K562 (cell line): ENCODE data around the gene SYTL2. TPM values are rescaled to one million over a fixed set of nuclear protein-coding genes. Genes with fewer than 3 reads are reported as not detected.

ENCODE experiments used
- ATAC-seq: fragments of 200-7000 bp; cut with Tn5 transposase; 3 replicates; pipeline ENCODE4 v1.9.1; 2020; ENCODE audit warnings: moderate library complexity
- BruUV-seq: library from RNA; stranded (reverse); fragments of 400-500 nt; replicated peaks from 2 replicates; lab custom pipeline; 2021; lab: Mats Ljungman, UMichigan
- CTCF ChIA-PET: fragments of 300-600 bp; formaldehyde crosslinking; extraction: SDS; loops from one replicate; lab custom pipeline; 2021; ENCODE audit warnings: low intra/inter-chr PET ratio; lab: Yijun Ruan, JAX
- POLR2A ChIA-PET: fragments of 300-600, 350-650 bp; sonication (Branson Sonifier 250); formaldehyde crosslinking; extraction: SDS; loops from one replicate; lab custom pipeline; 2021; ENCODE audit warnings: antibody characterized with exemption, inconsistent platforms; lab: Yijun Ruan, JAX
- DNase-seq, 4 experiments: peaks; one replicate each; pipeline versions ENCODE4 v3.0.0 to v3.0.0-alpha.2; 2011 to 2018; ENCODE audit warnings: low spot score in 3 of 4, mixed read lengths in 3 of 4; ENCODE audit errors: extremely low read depth in 1 of 4
- FAIRE-seq: peaks from 2 replicates; lab custom pipeline; 2011; peaks lifted over from hg19 to GRCh38; lab: Jason Lieb, UNC
- H2AFZ ChIP-seq: 2 replicates; pipeline ENCODE4 v1.6.0; 2011; ENCODE audit warnings: low read depth, low read length, control low read depth, inconsistent platforms
- H3K27ac ChIP-seq: fragments of 200-600 bp; 3 replicates; pipeline ENCODE4 v1.8.0; 2011; ENCODE audit warnings: low read depth, mild to moderate bottlenecking, control low read depth, inconsistent platforms, low read length, moderate library complexity, mixed read lengths; ENCODE audit errors: extremely low read depth
- H3K27me3 ChIP-seq, 2 experiments: fragments of 300-600 bp in 1 of 2; 2 replicates in 1 of 2; 3 replicates in 1 of 2; pipeline versions ENCODE4 v1.6.0 to v1.8.0; 2011; ENCODE audit warnings: inconsistent platforms in 2 of 2, low read length in 2 of 2, mild to moderate bottlenecking in 1 of 2, mixed read lengths in 1 of 2, moderate library complexity in 1 of 2; ENCODE audit not compliant: control insufficient read depth in 2 of 2, insufficient read depth in 2 of 2
- H3K36me3 ChIP-seq: fragments of 300-600 bp; 3 replicates; pipeline ENCODE4 v1.8.0; 2011; ENCODE audit warnings: mild to moderate bottlenecking, low read length, inconsistent platforms; ENCODE audit not compliant: control insufficient read depth, insufficient read depth
- H3K4me1 ChIP-seq, 2 experiments: fragments of 200-600 bp in 1 of 2; replicated peaks in 1 of 2; 2 replicates in 1 of 2; 3 replicates in 1 of 2; pipeline versions ENCODE4 v1.5.1 to v1.8.0; 2011; ENCODE audit warnings: inconsistent platforms in 2 of 2, low read length in 2 of 2, mild to moderate bottlenecking in 1 of 2, mixed read lengths in 1 of 2, moderate library complexity in 1 of 2; ENCODE audit not compliant: control insufficient read depth in 2 of 2, insufficient read depth in 2 of 2
- H3K4me2 ChIP-seq: 2 replicates; pipeline ENCODE4 v1.6.1; 2011; ENCODE audit warnings: low read length, control low read depth, inconsistent platforms, mixed read lengths; ENCODE audit not compliant: insufficient read depth
- H3K4me3 ChIP-seq: fragments of 200-600 bp; sonication (generic), shearing (Covaris generic); 2 replicates; pipeline ENCODE4 v1.5.1; 2016; ENCODE audit warnings: control low read depth, inconsistent platforms
- H3K79me2 ChIP-seq: fragments of 200-600 bp; 3 replicates; pipeline ENCODE4 v1.8.0; 2011; ENCODE audit warnings: low read length, inconsistent platforms; ENCODE audit not compliant: control insufficient read depth, insufficient read depth
- H3K9ac ChIP-seq, 2 experiments: 2 replicates each; pipeline versions ENCODE4 v1.6.0 to v1.6.1; 2011; ENCODE audit warnings: low read depth in 2 of 2, low read length in 2 of 2, control low read depth in 1 of 2, inconsistent platforms in 1 of 2, mild to moderate bottlenecking in 1 of 2, mixed read lengths in 1 of 2; ENCODE audit not compliant: insufficient read depth in 1 of 2
- H3K9me1 ChIP-seq: one replicate; pipeline ENCODE4 v1.6.0; 2011; ENCODE audit warnings: inconsistent platforms, mild to moderate bottlenecking, low read length, moderate library complexity; ENCODE audit not compliant: control insufficient read depth, insufficient read depth
- H3K9me3 ChIP-seq: replicated peaks from 2 replicates; pipeline ENCODE4 v1.5.1; 2011; ENCODE audit warnings: low read depth, low read length, inconsistent platforms; ENCODE audit not compliant: control insufficient read depth, insufficient read depth
- H4K20me1 ChIP-seq: replicated peaks from 2 replicates; pipeline ENCODE4 v1.6.1; 2011; ENCODE audit warnings: low read length, inconsistent platforms, mixed read lengths; ENCODE audit not compliant: control insufficient read depth, insufficient read depth
- ARHGAP35 ChIP-seq: fragments of 450-650 bp; IDR thresholded peaks from 2 replicates; pipeline ENCODE4 v1.6.1; 2018; ENCODE audit not compliant: partially characterized antibody
- BCOR ChIP-seq: fragments of 450-650 bp; IDR thresholded peaks from 2 replicates; pipeline ENCODE4 v1.6.1; 2016
- CC2D1A ChIP-seq: fragments of 450-650 bp; IDR thresholded peaks from 2 replicates; pipeline ENCODE4 v1.6.1; 2017; ENCODE audit warnings: mild to moderate bottlenecking
- KDM4B ChIP-seq, 2 experiments: fragments of 450-650 bp in 1 of 2; sonication (generic) in 1 of 2; IDR thresholded peaks; 2 replicates each; pipeline ENCODE4 v1.6.1; 2016 to 2017; ENCODE audit warnings: borderline replicate concordance in 2 of 2, antibody characterized with exemption in 1 of 2, low read depth in 1 of 2, mild to moderate bottlenecking in 1 of 2
- MEIS2 ChIP-seq: fragments of 450-650 bp; IDR thresholded peaks from 2 replicates; pipeline ENCODE4 v1.6.1; 2014; ENCODE audit warnings: mild to moderate bottlenecking; ENCODE audit not compliant: partially characterized antibody
- SRSF9 ChIP-seq: fragments of 200-400 bp; formaldehyde crosslinking; IDR thresholded peaks from 2 replicates; pipeline ENCODE4 v1.6.1; 2017; ENCODE audit warnings: low read depth, low read length, borderline replicate concordance
- ZNF3 ChIP-seq: fragments of 250-450 bp; sonication (Bioruptor Pico); IDR thresholded peaks from 2 replicates; pipeline ENCODE4 v1.5.0; 2021; ENCODE audit warnings: mild to moderate bottlenecking, moderate library complexity
- WGBS: fragments of 100-300 bp; shearing (Covaris generic); methylation state at CpG from one replicate; pipeline ENCODE4 v1.1.6; 2016; ENCODE audit warnings: low coverage, mixed read lengths; ENCODE audit not compliant: insufficient coverage; ENCODE audit errors: missing lambda C conversion rate; 5-methylcytosine and 5-hydroxymethylcytosine counted together
- in situ Hi-C: fragments of 300-500 bp; cut with MboI; formaldehyde crosslinking; loops from 4 replicates; pipeline ENCODE4 v1.15.0; 2018; ENCODE audit warnings: inconsistent platforms, mixed read lengths
- intact Hi-C: fragments of 100-400 bp; cut with micrococcal nuclease; formaldehyde crosslinking; loops from 2 replicates; pipeline ENCODE4 v1.14.2; 2022
- polyA plus RNA-seq, 8 experiments: library from polyadenylated mRNA; depleted of rRNA in 4 of 8; stranded (reverse) in 5 of 8; unstranded in 3 of 8; fragments of >200 nt; fragmentation: Nextera tagmentation in 2 of 8; fragmentation: Illumina TruSeq in 1 of 8; extraction: Ambion mirVana in 2 of 8; extraction: Trizol in 1 of 8; gene quantifications; 2 replicates each; pipeline versions ENCODE4 v1.2.1 to v1.2.3, GENCODE V29; 2011 to 2014; ENCODE audit warnings: inconsistent platforms in 1 of 8, missing spikeins in 1 of 8
- total RNA-seq, 7 experiments: library from RNA; depleted of rRNA in 6 of 7; stranded (reverse); fragments of >200 nt in 6 of 7; fragmentation: Illumina TruSeq in 2 of 7; extraction: Trizol in 2 of 7; gene quantifications; 2 replicates each; pipeline versions ENCODE4 v1.2.1 to v1.2.3, GENCODE V29; 2011 to 2021; ENCODE audit warnings: low replicate concordance in 1 of 7
- TF ChIP-seq, protein P1 (sequence below): fragments of 250-450 bp; sonication (Bioruptor Pico); IDR thresholded peaks from 2 replicates; pipeline ENCODE4 v1.8.0; 2022; ENCODE audit warnings: moderate library complexity, mild to moderate bottlenecking, inconsistent platforms
- TF ChIP-seq, protein P2 (sequence below): sonication (generic); formaldehyde crosslinking; IDR thresholded peaks from 2 replicates; pipeline ENCODE4 v1.8.0; 2023; ENCODE audit warnings: mild to moderate bottlenecking, missing genetic modification reagents
- TF ChIP-seq, protein P3 (sequence below): fragments of 450-650 bp; IDR thresholded peaks from 2 replicates; pipeline ENCODE4 v1.6.1; 2018; ENCODE audit not compliant: partially characterized antibody

The SYTL2 gene
- total and polyA plus RNA-seq, 9 of the 15 experiments (the other 6 are each of a cell fraction or from before 2014, with no cell fraction given), result 0.05 to 0.57 (median 0.35) TPM

DNA sequence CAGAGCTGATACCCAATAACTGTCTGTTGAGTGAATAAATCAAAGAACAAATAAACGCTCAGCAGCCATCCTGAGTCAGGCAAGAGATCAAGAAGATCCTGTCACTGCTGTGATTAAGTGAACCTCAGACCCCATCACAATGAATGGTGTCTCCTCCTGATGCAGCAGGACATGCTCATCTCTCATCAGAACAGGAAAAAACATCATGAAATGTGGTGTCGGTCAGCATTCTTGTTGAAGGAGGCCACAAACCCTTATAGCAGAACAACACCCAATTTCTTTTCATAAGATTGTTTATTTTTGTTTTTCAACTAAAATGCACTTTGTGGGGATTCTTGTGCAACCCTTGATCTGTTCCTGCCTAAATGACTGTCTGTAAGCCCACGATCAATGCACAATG is 60.3 kb downstream of the SYTL2 start:
- in situ Hi-C loops, result no loop called here
- no peak overlapping the region for H3K27ac ChIP-seq
- TF ChIP-seq, protein P1, sequence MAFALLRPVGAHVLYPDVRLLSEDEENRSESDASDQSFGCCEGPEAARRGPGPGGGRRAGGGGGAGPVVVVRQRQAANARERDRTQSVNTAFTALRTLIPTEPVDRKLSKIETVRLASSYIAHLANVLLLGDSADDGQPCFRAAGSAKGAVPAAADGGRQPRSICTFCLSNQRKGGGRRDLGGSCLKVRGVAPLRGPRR (CRISPR knock-in tag), result no peak
- TF ChIP-seq SRSF9, result no peak
- no peak for TF ChIP-seq KDM4B (IDR thresholded peaks at IDR 0.05; ENCODE audit: borderline replicate concordance in 2 of 2, low read depth in 1 of 2)
- TF ChIP-seq, protein P2, sequence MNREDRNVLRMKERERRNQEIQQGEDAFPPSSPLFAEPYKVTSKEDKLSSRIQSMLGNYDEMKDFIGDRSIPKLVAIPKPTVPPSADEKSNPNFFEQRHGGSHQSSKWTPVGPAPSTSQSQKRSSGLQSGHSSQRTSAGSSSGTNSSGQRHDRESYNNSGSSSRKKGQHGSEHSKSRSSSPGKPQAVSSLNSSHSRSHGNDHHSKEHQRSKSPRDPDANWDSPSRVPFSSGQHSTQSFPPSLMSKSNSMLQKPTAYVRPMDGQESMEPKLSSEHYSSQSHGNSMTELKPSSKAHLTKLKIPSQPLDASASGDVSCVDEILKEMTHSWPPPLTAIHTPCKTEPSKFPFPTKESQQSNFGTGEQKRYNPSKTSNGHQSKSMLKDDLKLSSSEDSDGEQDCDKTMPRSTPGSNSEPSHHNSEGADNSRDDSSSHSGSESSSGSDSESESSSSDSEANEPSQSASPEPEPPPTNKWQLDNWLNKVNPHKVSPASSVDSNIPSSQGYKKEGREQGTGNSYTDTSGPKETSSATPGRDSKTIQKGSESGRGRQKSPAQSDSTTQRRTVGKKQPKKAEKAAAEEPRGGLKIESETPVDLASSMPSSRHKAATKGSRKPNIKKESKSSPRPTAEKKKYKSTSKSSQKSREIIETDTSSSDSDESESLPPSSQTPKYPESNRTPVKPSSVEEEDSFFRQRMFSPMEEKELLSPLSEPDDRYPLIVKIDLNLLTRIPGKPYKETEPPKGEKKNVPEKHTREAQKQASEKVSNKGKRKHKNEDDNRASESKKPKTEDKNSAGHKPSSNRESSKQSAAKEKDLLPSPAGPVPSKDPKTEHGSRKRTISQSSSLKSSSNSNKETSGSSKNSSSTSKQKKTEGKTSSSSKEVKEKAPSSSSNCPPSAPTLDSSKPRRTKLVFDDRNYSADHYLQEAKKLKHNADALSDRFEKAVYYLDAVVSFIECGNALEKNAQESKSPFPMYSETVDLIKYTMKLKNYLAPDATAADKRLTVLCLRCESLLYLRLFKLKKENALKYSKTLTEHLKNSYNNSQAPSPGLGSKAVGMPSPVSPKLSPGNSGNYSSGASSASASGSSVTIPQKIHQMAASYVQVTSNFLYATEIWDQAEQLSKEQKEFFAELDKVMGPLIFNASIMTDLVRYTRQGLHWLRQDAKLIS (CRISPR knock-in tag), result no peak
- TF ChIP-seq ZNF3 (CRISPR knock-in tag), result no peak
- TF ChIP-seq, protein P3, sequence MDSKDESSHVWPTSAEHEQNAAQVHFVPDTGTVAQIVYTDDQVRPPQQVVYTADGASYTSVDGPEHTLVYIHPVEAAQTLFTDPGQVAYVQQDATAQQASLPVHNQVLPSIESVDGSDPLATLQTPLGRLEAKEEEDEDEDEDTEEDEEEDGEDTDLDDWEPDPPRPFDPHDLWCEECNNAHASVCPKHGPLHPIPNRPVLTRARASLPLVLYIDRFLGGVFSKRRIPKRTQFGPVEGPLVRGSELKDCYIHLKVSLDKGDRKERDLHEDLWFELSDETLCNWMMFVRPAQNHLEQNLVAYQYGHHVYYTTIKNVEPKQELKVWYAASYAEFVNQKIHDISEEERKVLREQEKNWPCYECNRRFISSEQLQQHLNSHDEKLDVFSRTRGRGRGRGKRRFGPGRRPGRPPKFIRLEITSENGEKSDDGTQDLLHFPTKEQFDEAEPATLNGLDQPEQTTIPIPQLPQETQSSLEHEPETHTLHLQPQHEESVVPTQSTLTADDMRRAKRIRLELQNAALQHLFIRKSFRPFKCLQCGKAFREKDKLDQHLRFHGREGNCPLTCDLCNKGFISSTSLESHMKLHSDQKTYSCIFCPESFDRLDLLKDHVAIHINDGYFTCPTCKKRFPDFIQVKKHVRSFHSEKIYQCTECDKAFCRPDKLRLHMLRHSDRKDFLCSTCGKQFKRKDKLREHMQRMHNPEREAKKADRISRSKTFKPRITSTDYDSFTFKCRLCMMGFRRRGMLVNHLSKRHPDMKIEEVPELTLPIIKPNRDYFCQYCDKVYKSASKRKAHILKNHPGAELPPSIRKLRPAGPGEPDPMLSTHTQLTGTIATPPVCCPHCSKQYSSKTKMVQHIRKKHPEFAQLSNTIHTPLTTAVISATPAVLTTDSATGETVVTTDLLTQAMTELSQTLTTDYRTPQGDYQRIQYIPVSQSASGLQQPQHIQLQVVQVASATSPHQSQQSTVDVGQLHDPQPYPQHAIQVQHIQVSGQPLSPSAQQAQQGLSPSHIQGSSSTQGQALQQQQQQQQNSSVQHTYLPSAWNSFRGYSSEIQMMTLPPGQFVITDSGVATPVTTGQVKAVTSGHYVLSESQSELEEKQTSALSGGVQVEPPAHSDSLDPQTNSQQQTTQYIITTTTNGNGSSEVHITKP, result no peak
- no peak for TF ChIP-seq MEIS2
- TF ChIP-seq BCOR, result no peak
- no peak for TF ChIP-seq ARHGAP35
- TF ChIP-seq CC2D1A, result no peak
- CTCF ChIA-PET, result no interaction called here
- intact Hi-C loops, result no loop called here
- WGBS, result 0% methylated on average over 3 of the region's 3 CpGs
- no TSS peak for BruUV-seq
- FAIRE-seq, result no peak
- H3K27me3 ChIP-seq, result no peaks in the 10 kb centered on the region; a peak in 1 of 5 replicates
- H3K36me3 ChIP-seq, result no peaks in the 10 kb centered on the region
- no peak overlapping the region for H3K4me3 ChIP-seq
- DNase-seq, result no peak
- ATAC-seq, result no peak
- H3K9me3 ChIP-seq, result no peaks in the 10 kb centered on the region
- no peaks in the 10 kb centered on the region for H3K9me1 ChIP-seq
- no peak overlapping the region for H2AFZ ChIP-seq
- H3K4me2 ChIP-seq, result no peak overlapping the region
- H3K4me1 ChIP-seq, result no peaks in the 10 kb centered on the region
- POLR2A ChIA-PET, result no interaction called here
- H4K20me1 ChIP-seq, result no peaks in the 10 kb centered on the region
- no peaks in the 10 kb centered on the region for H3K79me2 ChIP-seq
- no peak overlapping the region for H3K9ac ChIP-seq
